Chondrocyte (in vitro differentiated cells): ENCODE data around the gene CHMP3. TPM values are rescaled to one million over a fixed set of nuclear protein-coding genes. Genes with fewer than 3 reads are reported as not detected.

Experiments
- DNase-seq: peaks from one replicate; pipeline ENCODE4 v3.0.0; 2021; ENCODE audit warnings: mixed read lengths, low spot score
- H3K27ac Mint-ChIP-seq: one replicate; pipeline ENCODE4 v1.8.0; 2021; ENCODE audit warnings: mild to moderate bottlenecking, moderate library complexity, mixed read lengths; ENCODE audit not compliant: unreplicated experiment
- H3K27me3 Mint-ChIP-seq: 2 replicates; pipeline ENCODE4 v1.8.0; 2021; ENCODE audit warnings: low read depth, mixed read lengths
- H3K36me3 Mint-ChIP-seq: 2 replicates; pipeline ENCODE4 v1.8.0; 2021; ENCODE audit warnings: low read depth, mixed read lengths
- H3K4me1 Mint-ChIP-seq: 2 replicates; pipeline ENCODE4 v1.8.0; 2021; ENCODE audit warnings: low read depth, mild to moderate bottlenecking, mixed read lengths
- H3K4me3 Mint-ChIP-seq: one replicate; pipeline ENCODE4 v1.8.0; 2021; ENCODE audit warnings: mild to moderate bottlenecking, moderate library complexity, mixed read lengths; ENCODE audit not compliant: unreplicated experiment
- H3K9me3 Mint-ChIP-seq: 2 replicates; pipeline ENCODE4 v1.8.0; 2021; ENCODE audit warnings: low read depth, mixed read lengths
- CTCF ChIP-seq: fragments of 200-600 bp; sonication (generic); IDR thresholded peaks from 2 replicates; pipeline ENCODE4 v1.5.0; 2021; ENCODE audit warnings: antibody characterized with exemption, mild to moderate bottlenecking, moderate library complexity
- total RNA-seq: library from RNA; stranded (reverse); gene quantifications from 3 replicates; pipeline ENCODE4 v1.2.1, GENCODE V29; 2021

CHMP3 gene
- total RNA-seq, 1 donor from 2014 or later = 106 TPM

- peaks cover 67% of the 10 kb centered on the region for H3K36me3 Mint-ChIP-seq
- H3K27ac Mint-ChIP-seq = no peak overlapping the region
These were observed 73.7 kb downstream of the CHMP3 start for GRCh38 chr2:86489542-86489941.

GRCh38 chr2:86488561-86489250, 74.5 kb downstream of the CHMP3 start:
- Mint-ChIP-seq H3K4me1 (peaks cover 2% of the 10 kb centered on the region), H3K4me3 (no peak overlapping the region), H3K36me3 (peaks cover 71% of the 10 kb centered on the region), H3K27ac (no peak overlapping the region), H3K27me3 (no peaks in the 10 kb centered on the region), H3K9me3 (no peaks in the 10 kb centered on the region)
- DNase-seq = no peak
- TF ChIP-seq CTCF = no peak

More at GRCh38 chr2:86489542-86489941, 73.7 kb downstream of the CHMP3 start:
- H3K4me1 Mint-ChIP-seq = peaks cover 2% of the 10 kb centered on the region
- no peak overlapping the region for H3K4me3 Mint-ChIP-seq
- no peak for DNase-seq
- TF ChIP-seq CTCF = no peak
- no peaks in the 10 kb centered on the region for H3K9me3 Mint-ChIP-seq
- H3K27me3 Mint-ChIP-seq = no peaks in the 10 kb centered on the region

GRCh38 chr2:86487062-86487461, 76.2 kb downstream of the CHMP3 start:
- peak; percentile 48 for TF ChIP-seq CTCF
- no peak for DNase-seq
- Mint-ChIP-seq H3K4me1 (peaks cover 2% of the 10 kb centered on the region), H3K9me3 (no peaks in the 10 kb centered on the region), H3K27ac (no peak overlapping the region), H3K36me3 (peaks cover 82% of the 10 kb centered on the region), H3K4me3 (no peak overlapping the region), H3K27me3 (no peaks in the 10 kb centered on the region)

- peaks cover 77% of the 10 kb centered on the region for H3K36me3 Mint-ChIP-seq
These were observed 77.4 kb downstream of the CHMP3 start for GRCh38 chr2:86485802-86486201.

GRCh38 chr2:86485103-86485502, 78.1 kb downstream of the CHMP3 start:
- no peak overlapping the region for H3K27ac Mint-ChIP-seq
- H3K9me3 Mint-ChIP-seq = no peaks in the 10 kb centered on the region
- no peak for DNase-seq
- no peaks in the 10 kb centered on the region for H3K27me3 Mint-ChIP-seq
- no peak for TF ChIP-seq CTCF
- H3K4me1 Mint-ChIP-seq = peaks cover 2% of the 10 kb centered on the region
- H3K36me3 Mint-ChIP-seq = peaks cover 78% of the 10 kb centered on the region
- no peak overlapping the region for H3K4me3 Mint-ChIP-seq

More at GRCh38 chr2:86485802-86486201, 77.4 kb downstream of the CHMP3 start:
- Mint-ChIP-seq H3K9me3 (no peaks in the 10 kb centered on the region), H3K27me3 (no peaks in the 10 kb centered on the region), H3K4me3 (no peak overlapping the region), H3K27ac (no peak overlapping the region), H3K4me1 (peaks cover 2% of the 10 kb centered on the region)
- TF ChIP-seq CTCF = no peak
- no peak for DNase-seq
